HepG2 (cell line): ENCODE results near the gene SCARF1. TPM values are rescaled to one million over a fixed set of nuclear protein-coding genes. Genes with fewer than 3 reads are reported as not detected.

Experiments used
- BATF2 ChIP-seq: sonication (generic); formaldehyde crosslinking; IDR thresholded peaks from 2 replicates; pipeline ENCODE4 v1.8.0; 2022; ENCODE audit warnings: mild to moderate bottlenecking, missing genetic modification reagents, moderate library complexity
- FLYWCH1 ChIP-seq: sonication (generic); formaldehyde crosslinking; IDR thresholded peaks from 2 replicates; pipeline ENCODE4 v1.8.1; 2023; ENCODE audit warnings: mild to moderate bottlenecking, missing genetic modification reagents
- HIVEP1 ChIP-seq: sonication (generic); formaldehyde crosslinking; IDR thresholded peaks from 2 replicates; pipeline ENCODE4 v1.4.0; 2020; ENCODE audit warnings: mild to moderate bottlenecking, missing genetic modification reagents
- HNRNPL ChIP-seq: fragments of 200-400 bp; formaldehyde crosslinking; IDR thresholded peaks from 2 replicates; pipeline ENCODE4 v1.6.1; 2017; ENCODE audit warnings: mild to moderate bottlenecking, low read depth, low read length
- IRF9 ChIP-seq: sonication (generic); formaldehyde crosslinking; IDR thresholded peaks from 2 replicates; pipeline ENCODE4 v1.8.0; 2022; ENCODE audit warnings: missing genetic modification reagents, mild to moderate bottlenecking, borderline replicate concordance
- IRX3 ChIP-seq: sonication (generic); formaldehyde crosslinking; IDR thresholded peaks from 2 replicates; pipeline ENCODE4 v1.8.1; 2023; ENCODE audit warnings: mild to moderate bottlenecking, low read depth, missing genetic modification reagents, borderline replicate concordance
- KLF9 ChIP-seq: IDR thresholded peaks from 2 replicates; pipeline ENCODE4 v1.6.1; 2016; ENCODE audit warnings: low read depth
- MAFF ChIP-seq: IDR thresholded peaks from 2 replicates; pipeline ENCODE4 v1.6.1; 2011; ENCODE audit warnings: low read depth, low read length, improper control_type of control experiment
- MAZ ChIP-seq, 2 experiments: sonication (generic) in 1 of 2; formaldehyde crosslinking in 1 of 2; IDR thresholded peaks; 2 replicates each; pipeline versions ENCODE4 v1.5.0 to v1.6.1; 2012 to 2020; ENCODE audit warnings: low read depth in 2 of 2, mild to moderate bottlenecking in 2 of 2, borderline replicate concordance in 1 of 2, improper control_type of control experiment in 1 of 2, low read length in 1 of 2, missing genetic modification reagents in 1 of 2, moderate library complexity in 1 of 2
- MYPOP ChIP-seq: sonication (generic); formaldehyde crosslinking; IDR thresholded peaks from 2 replicates; pipeline ENCODE4 v1.8.1; 2023; ENCODE audit warnings: mild to moderate bottlenecking, moderate library complexity, missing genetic modification reagents
- PHF21A ChIP-seq: sonication (generic); formaldehyde crosslinking; IDR thresholded peaks from 2 replicates; pipeline ENCODE4 v1.5.0; 2020; ENCODE audit warnings: mild to moderate bottlenecking, missing genetic modification reagents
- PREB ChIP-seq: sonication (generic); formaldehyde crosslinking; IDR thresholded peaks from 2 replicates; pipeline ENCODE4 v1.4.0; 2020; ENCODE audit warnings: missing genetic modification reagents
- SP2 ChIP-seq: sonication (generic); formaldehyde crosslinking; IDR thresholded peaks from 2 replicates; pipeline ENCODE4 v1.5.1; 2020; ENCODE audit warnings: mild to moderate bottlenecking, missing genetic modification reagents
- ZBTB33 ChIP-seq: sonication (generic); formaldehyde crosslinking; IDR thresholded peaks from 2 replicates; pipeline ENCODE4 v1.4.0; 2020; ENCODE audit warnings: missing genetic modification reagents
- ZFP36L2 ChIP-seq: sonication (generic); formaldehyde crosslinking; IDR thresholded peaks from 2 replicates; pipeline ENCODE4 v1.4.0; 2020; ENCODE audit warnings: missing genetic modification reagents
- ZMYM4 ChIP-seq: sonication (generic); formaldehyde crosslinking; IDR thresholded peaks from 2 replicates; pipeline ENCODE4 v1.8.1; 2023; ENCODE audit warnings: mild to moderate bottlenecking, missing genetic modification reagents
- ZNF605 ChIP-seq: sonication (generic); formaldehyde crosslinking; IDR thresholded peaks from 2 replicates; pipeline ENCODE4 v1.8.0; 2022; ENCODE audit warnings: mild to moderate bottlenecking, missing genetic modification reagents
- ZNF672 ChIP-seq: sonication (generic); formaldehyde crosslinking; IDR thresholded peaks from 2 replicates; pipeline ENCODE4 v1.8.1; 2022; ENCODE audit warnings: missing genetic modification reagents
- ZNF883 ChIP-seq: sonication (generic); formaldehyde crosslinking; IDR thresholded peaks from 2 replicates; pipeline ENCODE4 v1.5.1; 2020; ENCODE audit warnings: mild to moderate bottlenecking, missing genetic modification reagents; ENCODE audit errors: not compliant biosample characterization
- ZSCAN12 ChIP-seq: sonication (generic); formaldehyde crosslinking; IDR thresholded peaks from 2 replicates; pipeline ENCODE4 v1.9.0; 2021; ENCODE audit warnings: mild to moderate bottlenecking, missing genetic modification reagents
- ZSCAN25 ChIP-seq: sonication (generic); formaldehyde crosslinking; IDR thresholded peaks from 2 replicates; pipeline ENCODE4 v1.8.0; 2022; ENCODE audit warnings: mild to moderate bottlenecking, missing genetic modification reagents
- ZUFSP ChIP-seq: sonication (generic); formaldehyde crosslinking; IDR thresholded peaks from 2 replicates; pipeline ENCODE4 v1.9.0; 2021; ENCODE audit warnings: missing genetic modification reagents, mild to moderate bottlenecking, borderline replicate concordance
- polyA plus RNA-seq, 8 experiments: library from polyadenylated mRNA; depleted of rRNA in 3 of 8; stranded (reverse) in 7 of 8; unstranded in 1 of 8; fragments of >200 nt; fragmentation: Illumina TruSeq in 4 of 8; extraction: Trizol in 4 of 8; gene quantifications; 2 replicates each; pipeline versions ENCODE4 v1.2.1 to v1.2.3, GENCODE V29; 2011 to 2016; ENCODE audit warnings: low read depth in 4 of 8, missing spikeins in 1 of 8, mixed read lengths in 1 of 8; ENCODE audit not compliant: insufficient read depth in 1 of 8
- total RNA-seq, 5 experiments: library from RNA; depleted of rRNA; stranded (reverse); fragments of >200 nt; fragmentation: Illumina TruSeq; extraction: Trizol; gene quantifications; 2 replicates each; pipeline ENCODE4 v1.2.3, GENCODE V29; 2016; ENCODE audit warnings: low read depth in 1 of 5

Gene SCARF1
- total and polyA plus RNA-seq, 2 of the 13 experiments (the other 11 are each of a cell fraction or from before 2014, with no cell fraction given), result 0.24 to 0.71 TPM

GRCh38 chr17:1621273-1621954 lies 24.1 kb downstream of the SCARF1 start (continued):
- TF ChIP-seq ZFP36L2 (CRISPR knock-in tag) (no peak), ZNF883 (CRISPR knock-in tag) (no peak), PHF21A (CRISPR knock-in tag) (peak; percentile 79), ZNF605 (CRISPR knock-in tag) (0 out of 2 replicates have a peak, but pooled peaks have one; percentile 24), MAFF (no peak), ZSCAN12 (no peak), MYPOP (no peak; the same call in 1 of the 2 replicates), IRF9 (no peak), MAZ (IDR thresholded peaks at IDR 0.05; ENCODE audit: borderline replicate concordance, low read depth, low read length) (no peak), MAZ (CRISPR knock-in tag; IDR thresholded peaks at IDR 0.05; ENCODE audit: low read depth) (no peak), ZSCAN25 (CRISPR knock-in tag) (0 out of 2 replicates have a peak, but pooled peaks have one; percentile 39), PREB (CRISPR knock-in tag) (no peak), ZBTB33 (CRISPR knock-in tag) (no peak), SP2 (no peak), ZMYM4 (CRISPR knock-in tag) (no peak), ZNF672 (CRISPR knock-in tag) (no peak), BATF2 (CRISPR knock-in tag) (no peak), KLF9 (CRISPR knock-in tag) (no peak), IRX3 (CRISPR knock-in tag) (no peak), HIVEP1 (CRISPR knock-in tag) (no peak), HNRNPL (peak; percentile 87; the same call in 1 of the 2 replicates), ZUFSP (no peak), FLYWCH1 (CRISPR knock-in tag) (no peak)
